Endometrial microvascular endothelial cells (primary cell): ENCODE data around the gene CACNA2D2. TPM values are rescaled to one million over a fixed set of nuclear protein-coding genes. Genes with fewer than 3 reads are reported as not detected.

ENCODE experiments used
- in situ Hi-C: cut with HindIII; loops from 2 replicates; pipeline ENCODE4 v1.10.0; 2017; ENCODE audit warnings: low sequenced_read_pairs, low pct_unique_long_range_greater_than_20kb; ENCODE audit errors: inconsistent ontology term
- total RNA-seq: library from RNA; depleted of rRNA; stranded (reverse); fragments of >200 nt; gene quantifications from one replicate; pipeline ENCODE4 v1.2.3, GENCODE V29; 2015; ENCODE audit errors: inconsistent ontology term

The CACNA2D2 gene
- total RNA-seq, 1 donor from 2014 or later = not detected

- in situ Hi-C loops = no loop called here
Observed at GRCh38 chr3:50478051-50478450, 25.4 kb downstream of the CACNA2D2 start.

- in situ Hi-C loops = no loop called here
Observed at GRCh38 chr3:50475348-50475747, 28.1 kb downstream of the CACNA2D2 start.

- in situ Hi-C loops = no loop called here
Observed at GRCh38 chr3:50474717-50475116, 28.7 kb downstream of the CACNA2D2 start.

- in situ Hi-C loops = no loop called here
Observed at GRCh38 chr3:50473768-50474167, 29.7 kb downstream of the CACNA2D2 start.

- in situ Hi-C loops = no loop called here
Observed at GRCh38 chr3:50472958-50473357, 30.5 kb downstream of the CACNA2D2 start.

- in situ Hi-C loops = no loop called here
Observed at GRCh38 chr3:50470658-50471057, 32.8 kb downstream of the CACNA2D2 start.

- in situ Hi-C loops = no loop called here
Observed at GRCh38 chr3:50467919-50468318, 35.5 kb downstream of the CACNA2D2 start.

GRCh38 chr3:50466177-50466576 lies 37.3 kb downstream of the CACNA2D2 start:
- in situ Hi-C loops = no loop called here

GRCh38 chr3:50464569-50464968 lies 38.9 kb downstream of the CACNA2D2 start:
- in situ Hi-C loops = no loop called here

- in situ Hi-C loops = no loop called here
Observed at GRCh38 chr3:50459785-50460184, 43.6 kb downstream of the CACNA2D2 start.

- in situ Hi-C loops = no loop called here
Observed at GRCh38 chr3:50457988-50458387, 45.4 kb downstream of the CACNA2D2 start.

- in situ Hi-C loops = no loop called here
Observed at GRCh38 chr3:50455161-50456018, 48.0 kb downstream of the CACNA2D2 start.

- in situ Hi-C loops = no loop called here
Observed at GRCh38 chr3:50454481-50455070, 48.9 kb downstream of the CACNA2D2 start.

- in situ Hi-C loops = no loop called here
Observed at GRCh38 chr3:50453907-50454306, 49.5 kb downstream of the CACNA2D2 start.

- in situ Hi-C loops = no loop called here
Observed at GRCh38 chr3:50450209-50450921, 53.1 kb downstream of the CACNA2D2 start.

- in situ Hi-C loops = no loop called here
Observed at GRCh38 chr3:50448752-50449539, 54.5 kb downstream of the CACNA2D2 start.

GRCh38 chr3:50447290-50447840 lies 56.1 kb downstream of the CACNA2D2 start:
- in situ Hi-C loops = no loop called here

- in situ Hi-C loops = no loop called here
Observed at GRCh38 chr3:50445919-50446318, 57.5 kb downstream of the CACNA2D2 start.

GRCh38 chr3:50444782-50445181 lies 58.7 kb downstream of the CACNA2D2 start:
- in situ Hi-C loops = no loop called here
